Measurements from ENCODE around the gene PNLIP.

DNA sequence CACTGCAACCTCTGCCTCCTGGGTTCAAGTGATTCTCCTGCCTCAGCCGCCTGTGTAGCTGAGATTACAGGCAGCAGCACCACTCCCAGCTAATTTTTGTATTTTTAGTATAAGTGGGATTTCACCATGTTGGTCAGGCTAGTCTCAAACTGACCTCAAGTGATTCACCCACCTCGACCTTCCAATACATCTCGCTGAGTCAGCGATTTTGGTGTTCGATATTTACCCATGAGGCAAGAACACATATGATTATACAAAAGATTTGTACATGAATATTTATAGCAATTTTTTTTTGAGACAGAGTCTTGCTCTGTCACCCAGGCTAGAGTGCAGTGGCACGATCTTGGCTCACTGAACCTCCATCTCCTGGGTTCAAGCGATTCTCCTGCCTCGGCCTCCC, 19.8 kb downstream of the PNLIP start:
- TF ChIP-seq POLR2AphosphoS5 (IDR thresholded peaks at IDR 0.05; ENCODE audit: borderline replicate concordance, low read depth, low read length) (no peak), EZH2 (IDR thresholded peaks at IDR 0.05) (no peak), FOXP2 (optimal IDR thresholded peaks at IDR 0.05; ENCODE audit: control extremely low read depth, extremely low read length, insufficient read depth) (no peak)

Measured in SK-N-MC (cell line).